Measurements from ENCODE around the gene TCTA. TPM values are rescaled to one million over a fixed set of nuclear protein-coding genes. Genes with fewer than 3 reads are reported as not detected.

TCTA gene
- total and polyA plus RNA-seq, 2 donors (not counting 3 experiments of a cell fraction or from before 2014, with no cell fraction given) = 21.9 to 32.3 TPM

DNA sequence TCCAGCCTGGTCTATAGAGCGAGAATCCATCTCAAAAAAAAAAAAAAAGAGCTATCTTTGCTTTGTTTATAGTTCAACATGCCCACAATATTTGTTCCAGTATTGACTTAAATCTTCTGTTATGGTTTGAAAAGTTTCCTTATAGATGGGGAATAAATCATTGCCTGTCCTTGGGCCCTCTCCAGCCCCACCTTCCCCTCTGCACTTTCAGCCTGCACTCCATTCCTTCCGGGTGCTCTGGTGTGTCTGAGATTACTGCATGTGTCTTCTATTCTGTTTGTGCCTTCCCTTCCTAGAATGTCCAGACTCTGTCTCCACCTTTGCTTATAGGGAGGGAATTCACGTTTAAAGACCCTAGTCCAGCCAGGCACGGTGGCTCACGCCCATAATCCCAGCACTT is 28.8 kb upstream of the TCTA start:
- Histone ChIP-seq H3K9me1 (replicated peaks; ENCODE audit: control insufficient read depth, extremely low read depth, insufficient read depth, low read length) (peaks cover 2% of the 10 kb centered on the region), H3K4me1 (ENCODE audit: control insufficient read depth, extremely low read depth, insufficient read depth, low read length) (peaks cover 3% of the 10 kb centered on the region), H3K4me2 (ENCODE audit: insufficient read depth, low read length) (no peak overlapping the region), H3K9me3 (replicated peaks; ENCODE audit: control insufficient read depth, insufficient read depth, low read length) (no peaks in the 10 kb centered on the region), H4K20me1 (replicated peaks; ENCODE audit: control insufficient read depth, extremely low read depth, insufficient read depth, low read length) (peaks cover 20% of the 10 kb centered on the region), H3K79me2 (ENCODE audit: control insufficient read depth, insufficient read depth, low read length) (peaks cover 98% of the 10 kb centered on the region), H3K36me3 (ENCODE audit: control insufficient read depth in 2 of 2, extremely low read depth in 1 of 2, insufficient read depth in 2 of 2, low read length in 2 of 2) (peaks cover 0 to 1% of the 10 kb centered on the region in 2 experiments), H3K27me3 (ENCODE audit: control insufficient read depth in 2 of 2, insufficient read depth in 2 of 2, low read length in 2 of 2) (no peaks in the 10 kb centered on the region), H3K4me3 (replicated peaks in 1 of 3; ENCODE audit: insufficient read depth in 1 of 3, low read depth in 1 of 3, low read length in 3 of 3) (no peak overlapping the region), H3K27ac (ENCODE audit: insufficient read depth, low read depth, low read length) (no peak overlapping the region), H2AFZ (ENCODE audit: low read depth, low read length) (no peak overlapping the region), H3K9ac (replicated peaks; ENCODE audit: extremely low read depth, insufficient read depth, low read length) (no peak overlapping the region)
- ChIA-PET CTCF (no interaction called here), POLR2A (no interaction called here)
- FAIRE-seq (no peak), DNase-seq (ENCODE audit: low read depth, low spot score) (no peak)
- TF ChIP-seq, protein P1, sequence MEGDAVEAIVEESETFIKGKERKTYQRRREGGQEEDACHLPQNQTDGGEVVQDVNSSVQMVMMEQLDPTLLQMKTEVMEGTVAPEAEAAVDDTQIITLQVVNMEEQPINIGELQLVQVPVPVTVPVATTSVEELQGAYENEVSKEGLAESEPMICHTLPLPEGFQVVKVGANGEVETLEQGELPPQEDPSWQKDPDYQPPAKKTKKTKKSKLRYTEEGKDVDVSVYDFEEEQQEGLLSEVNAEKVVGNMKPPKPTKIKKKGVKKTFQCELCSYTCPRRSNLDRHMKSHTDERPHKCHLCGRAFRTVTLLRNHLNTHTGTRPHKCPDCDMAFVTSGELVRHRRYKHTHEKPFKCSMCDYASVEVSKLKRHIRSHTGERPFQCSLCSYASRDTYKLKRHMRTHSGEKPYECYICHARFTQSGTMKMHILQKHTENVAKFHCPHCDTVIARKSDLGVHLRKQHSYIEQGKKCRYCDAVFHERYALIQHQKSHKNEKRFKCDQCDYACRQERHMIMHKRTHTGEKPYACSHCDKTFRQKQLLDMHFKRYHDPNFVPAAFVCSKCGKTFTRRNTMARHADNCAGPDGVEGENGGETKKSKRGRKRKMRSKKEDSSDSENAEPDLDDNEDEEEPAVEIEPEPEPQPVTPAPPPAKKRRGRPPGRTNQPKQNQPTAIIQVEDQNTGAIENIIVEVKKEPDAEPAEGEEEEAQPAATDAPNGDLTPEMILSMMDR (IDR thresholded peaks at IDR 0.05; ENCODE audit: extremely low read depth in 1 of 2, insufficient read depth in 1 of 2, low read depth in 1 of 2, low read length in 2 of 2) = no peak
- TF ChIP-seq JUN (IDR thresholded peaks at IDR 0.05; ENCODE audit: borderline replicate concordance, insufficient read depth, insufficient read length, low read depth) (no peak), FOS (IDR thresholded peaks at IDR 0.05; ENCODE audit: borderline replicate concordance, insufficient read depth, low read length) (no peak)
- intact Hi-C loops (cut with micrococcal nuclease) = no loop called here
- no TSS peak for BruUV-seq (replicated peaks)
- dilution Hi-C loops (cut with MboI; ENCODE audit: extremely low pct_ligation_motif_present, low sequenced_read_pairs) = no loop called here

DNA sequence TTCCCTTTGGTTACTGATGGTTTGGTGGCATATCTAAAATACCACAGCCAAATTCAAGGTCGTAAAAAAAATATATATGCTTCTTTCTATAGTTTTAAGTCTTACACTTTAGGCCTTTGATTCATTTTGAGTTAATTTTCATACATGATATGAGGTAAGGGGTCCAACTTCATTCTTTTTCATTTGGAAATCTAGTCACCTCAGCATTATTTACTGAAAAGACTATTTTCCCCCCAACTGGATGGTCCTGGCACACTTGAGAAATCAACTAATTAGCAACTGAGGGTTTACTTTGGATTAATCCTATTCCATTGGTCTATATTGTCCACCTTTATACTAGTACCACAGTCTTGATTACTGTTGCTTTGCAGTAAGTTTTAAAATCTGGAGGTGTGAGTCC is 26.6 kb upstream of the TCTA start:
- ChIA-PET CTCF (interaction anchor here (1.3 kb wide), 1 partner anchor 64 kb away, joined by 3 read pairs; no protein-coding TSS in a partner anchor), POLR2A (interaction anchor here (0.5 kb wide), 1 partner anchor 13 kb away, joined by 8 read pairs; no protein-coding TSS in a partner anchor)
- Histone ChIP-seq H3K9ac (replicated peaks; ENCODE audit: extremely low read depth, insufficient read depth, low read length) (no peak overlapping the region), H3K27ac (ENCODE audit: insufficient read depth, low read depth, low read length) (no peak overlapping the region), H3K36me3 (ENCODE audit: control insufficient read depth in 2 of 2, extremely low read depth in 1 of 2, insufficient read depth in 2 of 2, low read length in 2 of 2) (peaks cover 0 to 2% of the 10 kb centered on the region in 2 experiments), H3K9me1 (replicated peaks; ENCODE audit: control insufficient read depth, extremely low read depth, insufficient read depth, low read length) (peaks cover 2% of the 10 kb centered on the region), H2AFZ (ENCODE audit: low read depth, low read length) (no peak overlapping the region), H3K79me2 (ENCODE audit: control insufficient read depth, insufficient read depth, low read length) (peaks cover 98% of the 10 kb centered on the region), H3K4me2 (ENCODE audit: insufficient read depth, low read length) (no peak overlapping the region), H3K27me3 (ENCODE audit: control insufficient read depth in 2 of 2, insufficient read depth in 2 of 2, low read length in 2 of 2) (no peaks in the 10 kb centered on the region), H3K4me1 (ENCODE audit: control insufficient read depth, extremely low read depth, insufficient read depth, low read length) (peaks cover 8% of the 10 kb centered on the region), H3K9me3 (replicated peaks; ENCODE audit: control insufficient read depth, insufficient read depth, low read length) (no peaks in the 10 kb centered on the region), H4K20me1 (replicated peaks; ENCODE audit: control insufficient read depth, extremely low read depth, insufficient read depth, low read length) (peaks cover 15% of the 10 kb centered on the region), H3K4me3 (replicated peaks in 1 of 3; ENCODE audit: insufficient read depth in 1 of 3, low read depth in 1 of 3, low read length in 3 of 3) (no peak overlapping the region)
- no TSS peak for BruUV-seq (replicated peaks)
- no peak for DNase-seq (ENCODE audit: low read depth, low spot score)
- no peak for FAIRE-seq
- intact Hi-C loops (cut with micrococcal nuclease) = no loop called here
- TF ChIP-seq JUN (IDR thresholded peaks at IDR 0.05; ENCODE audit: borderline replicate concordance, insufficient read depth, insufficient read length, low read depth) (no peak), MYC (IDR thresholded peaks at IDR 0.05; ENCODE audit: low read depth, low read length) (no peak), EZH2 (IDR thresholded peaks at IDR 0.05; ENCODE audit: borderline replicate concordance, low read depth, low read length, severe bottlenecking) (no peak), POLR2AphosphoS5 (IDR thresholded peaks at IDR 0.05; ENCODE audit: insufficient read depth, low read depth, low read length) (no peak), MAX (IDR thresholded peaks at IDR 0.05; ENCODE audit: insufficient read depth, insufficient read length) (no peak), FOS (IDR thresholded peaks at IDR 0.05; ENCODE audit: borderline replicate concordance, insufficient read depth, low read length) (no peak), POLR2A (IDR thresholded peaks at IDR 0.05; ENCODE audit: low read depth, low read length) (no peak), GATA2 (IDR thresholded peaks at IDR 0.05; ENCODE audit: insufficient read depth, insufficient read length, low read depth, low read length) (no peak)
- TF ChIP-seq, protein P1 (IDR thresholded peaks at IDR 0.05; ENCODE audit: extremely low read depth in 1 of 2, insufficient read depth in 1 of 2, low read depth in 1 of 2, low read length in 2 of 2) = no peak
- dilution Hi-C loops (cut with MboI; ENCODE audit: extremely low pct_ligation_motif_present, low sequenced_read_pairs) = no loop called here

Data from endothelial cell of umbilical vein (primary cell).